Neural progenitor cell (in vitro differentiated cells): ENCODE results near the gene ROR2.

Source experiments
- EZH2 ChIP-seq: fragments of 200-600 bp; sonication (generic); IDR thresholded peaks from 2 replicates; pipeline ENCODE4 v1.6.1; 2017; ENCODE audit warnings: antibody characterized with exemption, mild to moderate bottlenecking, moderate library complexity
- EZH2phosphoT487 ChIP-seq: fragments of 200-600 bp; sonication (generic); IDR thresholded peaks from 2 replicates; pipeline ENCODE4 v1.6.1; 2017; ENCODE audit warnings: antibody characterized with exemption
- TF ChIP-seq, protein P1 (sequence below): fragments of 200-600 bp; sonication (generic); IDR thresholded peaks from 2 replicates; pipeline ENCODE4 v1.5.1; 2017; ENCODE audit warnings: antibody characterized with exemption, mild to moderate bottlenecking

DNA sequence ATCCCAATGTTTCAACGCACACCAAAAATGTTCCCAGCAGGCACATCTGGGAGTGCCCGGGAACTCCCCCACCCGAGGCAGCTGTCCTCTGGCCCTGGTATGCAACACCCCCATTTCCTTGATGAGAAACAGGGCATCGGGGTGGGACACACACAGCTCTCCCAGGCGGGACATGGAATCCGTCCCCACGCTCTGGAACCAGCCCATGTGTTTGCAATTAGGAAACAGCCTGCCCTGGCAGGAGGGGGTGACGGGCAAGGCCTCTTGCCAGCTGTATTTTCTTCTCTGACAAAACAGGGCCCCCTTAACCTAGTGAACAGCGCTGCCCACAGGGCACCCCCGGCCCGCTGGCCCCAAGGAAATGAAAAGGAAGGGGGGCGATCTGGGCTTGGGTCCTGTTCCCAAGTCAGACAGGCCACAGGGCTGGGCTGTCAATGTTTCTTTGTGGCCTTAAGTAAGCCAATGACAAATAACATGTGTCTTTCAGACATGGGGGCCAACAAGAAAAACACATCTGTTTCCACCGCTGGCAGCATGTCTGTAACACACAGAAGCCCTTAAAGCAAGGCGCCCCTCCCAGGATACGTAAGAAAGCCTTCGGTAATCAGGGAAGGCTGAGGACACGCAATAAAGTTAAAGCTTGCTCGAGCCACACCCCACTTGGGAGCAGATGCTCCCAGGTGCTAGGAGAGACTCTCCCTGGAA, 125.3 kb downstream of the ROR2 start:
- TF ChIP-seq, protein P1, sequence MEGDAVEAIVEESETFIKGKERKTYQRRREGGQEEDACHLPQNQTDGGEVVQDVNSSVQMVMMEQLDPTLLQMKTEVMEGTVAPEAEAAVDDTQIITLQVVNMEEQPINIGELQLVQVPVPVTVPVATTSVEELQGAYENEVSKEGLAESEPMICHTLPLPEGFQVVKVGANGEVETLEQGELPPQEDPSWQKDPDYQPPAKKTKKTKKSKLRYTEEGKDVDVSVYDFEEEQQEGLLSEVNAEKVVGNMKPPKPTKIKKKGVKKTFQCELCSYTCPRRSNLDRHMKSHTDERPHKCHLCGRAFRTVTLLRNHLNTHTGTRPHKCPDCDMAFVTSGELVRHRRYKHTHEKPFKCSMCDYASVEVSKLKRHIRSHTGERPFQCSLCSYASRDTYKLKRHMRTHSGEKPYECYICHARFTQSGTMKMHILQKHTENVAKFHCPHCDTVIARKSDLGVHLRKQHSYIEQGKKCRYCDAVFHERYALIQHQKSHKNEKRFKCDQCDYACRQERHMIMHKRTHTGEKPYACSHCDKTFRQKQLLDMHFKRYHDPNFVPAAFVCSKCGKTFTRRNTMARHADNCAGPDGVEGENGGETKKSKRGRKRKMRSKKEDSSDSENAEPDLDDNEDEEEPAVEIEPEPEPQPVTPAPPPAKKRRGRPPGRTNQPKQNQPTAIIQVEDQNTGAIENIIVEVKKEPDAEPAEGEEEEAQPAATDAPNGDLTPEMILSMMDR, result no peak
- TF ChIP-seq EZH2 (no peak), EZH2phosphoT487 (no peak)
